Liver (tissue), 3 donors: ENCODE data around the gene ATP11A.

Experiments used
- CTCF ChIP-seq: fragments of 150-350 bp; IDR thresholded peaks from 2 replicates; pipeline ENCODE4 v1.5.1; 2017; ENCODE audit warnings: improper control_type of control experiment, low read depth, low read length; ENCODE audit not compliant: missing input control
- EGR1 ChIP-seq, 2 donors: IDR thresholded peaks; 2 replicates each; pipeline ENCODE4 v1.6.1; 2016 to 2018; ENCODE audit warnings: antibody characterized with exemption in 2 of 2, low read depth in 2 of 2
- GABPA ChIP-seq, 2 donors: IDR thresholded peaks in 1 of 2; conservative IDR thresholded peaks in 1 of 2; 2 replicates each; pipeline ENCODE4 v1.6.1; 2016; ENCODE audit warnings: antibody characterized with exemption in 2 of 2, mild to moderate bottlenecking in 1 of 2, moderate library complexity in 1 of 2
- HNF4G ChIP-seq: IDR thresholded peaks from 2 replicates; pipeline ENCODE4 v1.6.1; 2016; ENCODE audit warnings: antibody characterized with exemption
- JUND ChIP-seq, 2 donors: IDR thresholded peaks; 2 replicates each; pipeline ENCODE4 v1.6.1; 2016; ENCODE audit warnings: antibody characterized with exemption in 2 of 2
- MAX ChIP-seq: IDR thresholded peaks from 2 replicates; pipeline ENCODE4 v1.6.1; 2016; ENCODE audit warnings: antibody characterized with exemption
- RAD21 ChIP-seq, 2 donors: IDR thresholded peaks; 2 replicates each; pipeline ENCODE4 v1.6.1; 2016; ENCODE audit warnings: antibody characterized with exemption in 2 of 2, mild to moderate bottlenecking in 2 of 2
- REST ChIP-seq: IDR thresholded peaks from 2 replicates; pipeline ENCODE4 v1.6.1; 2016; ENCODE audit warnings: antibody characterized with exemption, mild to moderate bottlenecking
- RXRA ChIP-seq, 2 donors: IDR thresholded peaks; 2 replicates each; pipeline ENCODE4 v1.6.1; 2017 to 2018; ENCODE audit warnings: antibody characterized with exemption in 2 of 2, mild to moderate bottlenecking in 1 of 2
- SP1 ChIP-seq: IDR thresholded peaks from 2 replicates; pipeline ENCODE4 v1.6.1; 2018; ENCODE audit warnings: antibody characterized with exemption, mild to moderate bottlenecking
- TAF1 ChIP-seq: conservative IDR thresholded peaks from 2 replicates; pipeline ENCODE4 v1.6.1; 2016; ENCODE audit warnings: antibody characterized with exemption, mild to moderate bottlenecking
- YY1 ChIP-seq: IDR thresholded peaks from 2 replicates; pipeline ENCODE4 v1.6.1; 2016; ENCODE audit warnings: antibody characterized with exemption, mild to moderate bottlenecking
- donor health status: healthy.
- donor health status: healthy.

GRCh38 chr13:112903606-112904195, 213.9 kb downstream of the ATP11A start:
- no peak for TF ChIP-seq JUND (IDR thresholded peaks at IDR 0.05)
- no peak for TF ChIP-seq CTCF
- no peak for TF ChIP-seq MAX
- no peak for TF ChIP-seq SP1
- TF ChIP-seq RXRA (IDR thresholded peaks at IDR 0.05), result no peak
- no peak for TF ChIP-seq GABPA (IDR thresholded peaks at IDR 0.05 in 1 of 2, conservative IDR thresholded peaks at IDR 0.05 in 1 of 2)
- no peak for TF ChIP-seq EGR1 (IDR thresholded peaks at IDR 0.05; ENCODE audit: low read depth in 2 of 2)
- no peak for TF ChIP-seq RAD21 (IDR thresholded peaks at IDR 0.05)
- TF ChIP-seq HNF4G, result no peak
- no peak for TF ChIP-seq REST
- no peak for TF ChIP-seq YY1
- no peak for TF ChIP-seq TAF1
